ENCODE measurements around the gene AGFG2.

AGFG2 gene

GRCh38 chr7:100586266-100587025 is 47.4 kb downstream of the AGFG2 start, which contains the start of gene FBXO24:
TSS of gene FBXO24 (plus strand) at chr7:100586328. CDS start at chr7:100586626, 298 bp downstream.
- DNase-seq (ENCODE audit: low spot score): peak; percentile 100

- peak; percentile 47 for DNase-seq (ENCODE audit: low spot score)
These were observed 49.4 kb downstream of the AGFG2 start for GRCh38 chr7:100588438-100588837.

- no peak for DNase-seq (ENCODE audit: low spot score)
These were observed 50.4 kb downstream of the AGFG2 start for GRCh38 chr7:100589341-100589947.

- DNase-seq (ENCODE audit: low spot score): no peak
These were observed 51.2 kb downstream of the AGFG2 start for GRCh38 chr7:100590077-100590737.

- no peak for DNase-seq (ENCODE audit: low spot score)
These were observed 52.6 kb downstream of the AGFG2 start for GRCh38 chr7:100591596-100591995.

GRCh38 chr7:100595188-100595587 is 56.2 kb downstream of the AGFG2 start:
- DNase-seq (ENCODE audit: low spot score): no peak

- no peak for DNase-seq (ENCODE audit: low spot score)
These were observed 59.4 kb downstream of the AGFG2 start for GRCh38 chr7:100598425-100598824.

GRCh38 chr7:100599911-100600729 is 61.1 kb downstream of the AGFG2 start:
- DNase-seq (ENCODE audit: low spot score): no peak

- DNase-seq (ENCODE audit: low spot score): no peak
These were observed 61.7 kb downstream of the AGFG2 start for GRCh38 chr7:100600730-100601038.

- no peak for DNase-seq (ENCODE audit: low spot score)
These were observed 64.1 kb downstream of the AGFG2 start for GRCh38 chr7:100602889-100603725.

GRCh38 chr7:100603726-100604027 is 64.7 kb downstream of the AGFG2 start:
- DNase-seq (ENCODE audit: low spot score): no peak

- no peak for DNase-seq (ENCODE audit: low spot score)
These were observed 65.3 kb downstream of the AGFG2 start for GRCh38 chr7:100604028-100604975.

- DNase-seq (ENCODE audit: low spot score): no peak
These were observed 66.2 kb downstream of the AGFG2 start for GRCh38 chr7:100604976-100605911.

GRCh38 chr7:100606313-100606712 is 67.3 kb downstream of the AGFG2 start:
- no peak for DNase-seq (ENCODE audit: low spot score)

- no peak for DNase-seq (ENCODE audit: low spot score)
These were observed 68.1 kb downstream of the AGFG2 start for GRCh38 chr7:100607111-100607510.

GRCh38 chr7:100609958-100610357 is 71.0 kb downstream of the AGFG2 start:
- DNase-seq (ENCODE audit: low spot score): no peak

GRCh38 chr7:100611983-100612729 is 73.2 kb downstream of the AGFG2 start, which contains the start of gene MOSPD3:
TSS of gene MOSPD3 (plus strand) at chr7:100612540. CDS start at chr7:100612792, 252 bp downstream.
- DNase-seq (ENCODE audit: low spot score): peak; percentile 100

GRCh38 chr7:100612730-100613390 is 73.9 kb downstream of the AGFG2 start:
- DNase-seq (ENCODE audit: low spot score): no peak

Measured in HuH-7.5 (cell line).